ENCODE results near the gene TGFB2.
A peak's percentile ranks its signal among the peaks of the same experiment; 100 is the strongest.

Gene TGFB2

GRCh38 chr1:218376722-218377121 is 31.6 kb downstream of the TGFB2 start:
- peaks cover 4% of the 10 kb centered on the region for H3K27me3 ChIP-seq (ENCODE audit: insufficient read depth, poor library complexity, severe bottlenecking)
- TF ChIP-seq, protein P1, sequence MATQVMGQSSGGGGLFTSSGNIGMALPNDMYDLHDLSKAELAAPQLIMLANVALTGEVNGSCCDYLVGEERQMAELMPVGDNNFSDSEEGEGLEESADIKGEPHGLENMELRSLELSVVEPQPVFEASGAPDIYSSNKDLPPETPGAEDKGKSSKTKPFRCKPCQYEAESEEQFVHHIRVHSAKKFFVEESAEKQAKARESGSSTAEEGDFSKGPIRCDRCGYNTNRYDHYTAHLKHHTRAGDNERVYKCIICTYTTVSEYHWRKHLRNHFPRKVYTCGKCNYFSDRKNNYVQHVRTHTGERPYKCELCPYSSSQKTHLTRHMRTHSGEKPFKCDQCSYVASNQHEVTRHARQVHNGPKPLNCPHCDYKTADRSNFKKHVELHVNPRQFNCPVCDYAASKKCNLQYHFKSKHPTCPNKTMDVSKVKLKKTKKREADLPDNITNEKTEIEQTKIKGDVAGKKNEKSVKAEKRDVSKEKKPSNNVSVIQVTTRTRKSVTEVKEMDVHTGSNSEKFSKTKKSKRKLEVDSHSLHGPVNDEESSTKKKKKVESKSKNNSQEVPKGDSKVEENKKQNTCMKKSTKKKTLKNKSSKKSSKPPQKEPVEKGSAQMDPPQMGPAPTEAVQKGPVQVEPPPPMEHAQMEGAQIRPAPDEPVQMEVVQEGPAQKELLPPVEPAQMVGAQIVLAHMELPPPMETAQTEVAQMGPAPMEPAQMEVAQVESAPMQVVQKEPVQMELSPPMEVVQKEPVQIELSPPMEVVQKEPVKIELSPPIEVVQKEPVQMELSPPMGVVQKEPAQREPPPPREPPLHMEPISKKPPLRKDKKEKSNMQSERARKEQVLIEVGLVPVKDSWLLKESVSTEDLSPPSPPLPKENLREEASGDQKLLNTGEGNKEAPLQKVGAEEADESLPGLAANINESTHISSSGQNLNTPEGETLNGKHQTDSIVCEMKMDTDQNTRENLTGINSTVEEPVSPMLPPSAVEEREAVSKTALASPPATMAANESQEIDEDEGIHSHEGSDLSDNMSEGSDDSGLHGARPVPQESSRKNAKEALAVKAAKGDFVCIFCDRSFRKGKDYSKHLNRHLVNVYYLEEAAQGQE (IDR thresholded peaks at IDR 0.05; ENCODE audit: insufficient replicate concordance, low read depth) = no peak
- H3K4me3 ChIP-seq (replicated peaks; ENCODE audit: insufficient read depth, low read length) = no peak overlapping the region
- DNase-seq (ENCODE audit: low read depth in 1 of 2, low spot score in 1 of 2) = no peak
- H3K27ac ChIP-seq (replicated peaks) = no peak overlapping the region

DNA sequence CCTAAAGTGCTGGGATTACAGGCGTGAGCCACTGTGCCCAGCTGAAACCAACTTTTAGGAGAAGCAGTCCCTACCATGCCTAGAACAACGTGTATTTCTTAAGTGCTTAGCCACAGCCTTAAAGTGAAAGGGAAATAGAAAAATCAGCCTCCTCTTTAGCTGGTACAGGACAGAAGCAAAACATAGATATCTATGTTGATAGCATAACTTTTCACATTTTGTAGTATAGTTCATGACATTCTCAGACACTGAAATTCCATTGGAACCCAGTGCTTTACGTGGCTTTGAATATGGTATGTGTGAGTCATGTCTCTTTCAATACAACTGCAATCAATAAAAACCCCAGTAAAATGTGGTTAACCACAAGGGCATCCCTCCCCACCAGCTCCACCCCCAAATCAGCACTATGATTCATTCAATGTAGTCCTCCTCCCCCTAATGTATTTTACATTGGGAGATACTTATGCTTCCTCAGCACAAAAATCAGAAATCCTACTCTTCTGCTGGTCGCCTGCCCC is 32.1 kb downstream of the TGFB2 start:
- TF ChIP-seq POLR2AphosphoS5 (IDR thresholded peaks at IDR 0.05; ENCODE audit: low read depth) = peak; percentile 42; the same call in 1 of the 2 replicates
- TF ChIP-seq SPI1 (IDR thresholded peaks at IDR 0.05; ENCODE audit: borderline replicate concordance, low read depth) = no peak
- TF ChIP-seq CTCF (IDR thresholded peaks at IDR 0.05; ENCODE audit: insufficient read depth, low read length) = no peak
- TF ChIP-seq, protein P1 (IDR thresholded peaks at IDR 0.05; ENCODE audit: insufficient replicate concordance, low read depth) = no peak
- DNase-seq (ENCODE audit: low read depth in 1 of 2, low spot score in 1 of 2) = peak; percentile 8 to 55
- Histone ChIP-seq H3K27ac (replicated peaks) (no peak overlapping the region), H3K27me3 (ENCODE audit: insufficient read depth, poor library complexity, severe bottlenecking) (peaks cover 4% of the 10 kb centered on the region), H3K4me3 (replicated peaks; ENCODE audit: insufficient read depth, low read length) (no peak overlapping the region)

GRCh38 chr1:218380125-218380977 is 35.2 kb downstream of the TGFB2 start:
- no peak for DNase-seq (ENCODE audit: low read depth in 1 of 2, low spot score in 1 of 2)
- no peak for TF ChIP-seq CTCF (IDR thresholded peaks at IDR 0.05; ENCODE audit: insufficient read depth, low read length)
- TF ChIP-seq, protein P1 (IDR thresholded peaks at IDR 0.05; ENCODE audit: insufficient replicate concordance, low read depth) = no peak
- no peak for TF ChIP-seq POLR2AphosphoS5 (IDR thresholded peaks at IDR 0.05; ENCODE audit: low read depth)
- no peak for TF ChIP-seq SPI1 (IDR thresholded peaks at IDR 0.05; ENCODE audit: borderline replicate concordance, low read depth)
- TF ChIP-seq GABPA (IDR thresholded peaks at IDR 0.05; ENCODE audit: low read depth) = no peak
- Histone ChIP-seq H3K27me3 (ENCODE audit: insufficient read depth, poor library complexity, severe bottlenecking) (peaks cover 4% of the 10 kb centered on the region), H3K27ac (replicated peaks) (no peak overlapping the region), H3K4me3 (replicated peaks; ENCODE audit: insufficient read depth, low read length) (no peak overlapping the region)
